GM19395 (cell line): Measurements from ENCODE around the gene OR2AE1.

Experiments used
- ATAC-seq: cut with Tn5 transposase; IDR thresholded peaks from one replicate; pipeline ENCODE4 v1.9.1; 2021; ENCODE audit warnings: mild to moderate bottlenecking, moderate library complexity; ENCODE audit not compliant: unreplicated experiment

Gene OR2AE1

GRCh38 chr7:99860281-99861127, 16.3 kb downstream of the OR2AE1 start:
- ATAC-seq: no peak

GRCh38 chr7:99855236-99855635, 21.6 kb downstream of the OR2AE1 start:
- no peak for ATAC-seq

- ATAC-seq: no peak
These were observed 28.2 kb downstream of the OR2AE1 start for GRCh38 chr7:99848420-99849216.

- no peak for ATAC-seq
These were observed 32.5 kb downstream of the OR2AE1 start for GRCh38 chr7:99844328-99844727.

- no peak for ATAC-seq
These were observed 33.0 kb downstream of the OR2AE1 start for GRCh38 chr7:99843808-99844207.

- no peak for ATAC-seq
These were observed 33.9 kb downstream of the OR2AE1 start for GRCh38 chr7:99842926-99843325.

GRCh38 chr7:99840136-99840869, 36.5 kb downstream of the OR2AE1 start:
- no peak for ATAC-seq

GRCh38 chr7:99839287-99840021, 37.4 kb downstream of the OR2AE1 start:
- ATAC-seq: no peak

GRCh38 chr7:99837649-99838361, 39.0 kb downstream of the OR2AE1 start:
- ATAC-seq: no peak

- no peak for ATAC-seq
These were observed 41.6 kb downstream of the OR2AE1 start for GRCh38 chr7:99835189-99835588.

- ATAC-seq: no peak
These were observed 42.5 kb downstream of the OR2AE1 start for GRCh38 chr7:99834382-99834781.

GRCh38 chr7:99833289-99833877, 43.5 kb downstream of the OR2AE1 start:
- ATAC-seq: no peak

- no peak for ATAC-seq
These were observed 45.2 kb downstream of the OR2AE1 start for GRCh38 chr7:99831595-99831994.

- ATAC-seq: peak; percentile 54
These were observed 47.2 kb downstream of the OR2AE1 start for GRCh38 chr7:99829524-99830160.

- no peak for ATAC-seq
These were observed 48.0 kb downstream of the OR2AE1 start for GRCh38 chr7:99828811-99829210.

- ATAC-seq: no peak
These were observed 49.6 kb downstream of the OR2AE1 start for GRCh38 chr7:99827040-99827778.
